Subcutaneous abdominal adipose tissue (tissue), 5 donors: ENCODE measurements around the gene FADS1.

Experiments used
- H3K27ac ChIP-seq: one replicate; pipeline ENCODE4 v1.7.0; 2013; ENCODE audit warnings: low read depth, mild to moderate bottlenecking, inconsistent platforms, low read length, moderate library complexity
- H3K27me3 ChIP-seq, 5 donors: one replicate each; pipeline ENCODE4 v1.7.0; 2013; ENCODE audit warnings: low read length in 5 of 5, inconsistent platforms in 1 of 5; ENCODE audit not compliant: control insufficient read depth in 5 of 5, insufficient read depth in 4 of 5
- H3K36me3 ChIP-seq, 5 donors: one replicate each; pipeline ENCODE4 v1.7.0; 2013; ENCODE audit warnings: low read length in 5 of 5; ENCODE audit not compliant: control insufficient read depth in 5 of 5, insufficient read depth in 5 of 5
- H3K4me1 ChIP-seq, 5 donors: one replicate each; pipeline ENCODE4 v1.7.0; 2013; ENCODE audit warnings: low read length in 5 of 5, mild to moderate bottlenecking in 3 of 5, moderate library complexity in 1 of 5; ENCODE audit not compliant: control insufficient read depth in 5 of 5, insufficient read depth in 5 of 5
- H3K4me3 ChIP-seq, 5 donors: one replicate each; pipeline ENCODE4 v1.7.0; 2013; ENCODE audit warnings: low read length in 5 of 5, low read depth in 1 of 5
- H3K9ac ChIP-seq, 5 donors: one replicate each; pipeline ENCODE4 v1.7.0; 2013; ENCODE audit warnings: low read length in 5 of 5, mild to moderate bottlenecking in 4 of 5, moderate library complexity in 3 of 5
- H3K9me3 ChIP-seq, 5 donors: one replicate each; pipeline ENCODE4 v1.7.0; 2013; ENCODE audit warnings: low read length in 5 of 5; ENCODE audit not compliant: control insufficient read depth in 5 of 5
- donor health status: healthy.
- donor health status: healthy.
- donor health status: healthy.
- donor health status: healthy.
- donor health status: healthy.

Gene FADS1

DNA sequence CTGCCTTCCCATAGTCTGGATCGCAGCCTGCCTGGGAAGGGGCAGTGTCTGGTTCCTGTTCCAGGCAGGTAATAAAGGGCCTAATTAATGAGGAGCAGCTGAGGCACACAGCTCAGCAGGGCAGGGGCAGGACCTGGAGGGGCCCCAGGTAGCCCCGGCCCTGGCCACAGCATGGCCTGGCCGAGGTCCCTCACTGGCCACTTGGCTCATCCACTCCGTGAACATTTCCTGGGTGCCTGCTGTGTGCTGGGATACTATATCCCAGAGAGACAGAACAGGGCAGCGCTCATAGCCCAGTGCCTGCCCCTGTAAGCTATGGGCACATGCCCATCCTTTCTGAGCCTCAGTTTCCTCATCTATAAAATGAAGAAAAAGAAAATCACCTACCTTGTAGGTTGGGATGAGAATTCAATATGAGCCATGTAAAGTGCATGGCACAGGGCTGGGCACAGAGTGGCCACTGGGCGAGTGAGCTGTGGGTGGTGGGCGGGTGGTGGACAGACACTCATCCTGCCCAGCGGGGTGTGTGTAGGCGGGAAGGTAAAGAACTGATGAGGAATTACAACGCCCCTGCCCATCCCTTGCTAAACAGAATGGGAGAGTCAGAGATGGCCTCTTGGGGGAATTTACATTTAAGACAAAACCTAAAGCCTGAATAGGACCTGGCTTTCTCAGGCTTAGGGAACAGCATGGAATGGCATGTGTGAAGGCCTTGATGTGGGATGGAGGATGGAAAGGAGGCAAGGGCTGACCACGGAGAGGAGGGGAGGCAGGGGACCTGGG lies 55.2 kb downstream of the FADS1 start:
- no peak overlapping the region for H3K9ac ChIP-seq
- H3K4me1 ChIP-seq: no peaks in the 10 kb centered on the region
- H3K27me3 ChIP-seq: peaks cover 11 to 27% (median 22%) of the 10 kb centered on the region in 5 donors

DNA sequence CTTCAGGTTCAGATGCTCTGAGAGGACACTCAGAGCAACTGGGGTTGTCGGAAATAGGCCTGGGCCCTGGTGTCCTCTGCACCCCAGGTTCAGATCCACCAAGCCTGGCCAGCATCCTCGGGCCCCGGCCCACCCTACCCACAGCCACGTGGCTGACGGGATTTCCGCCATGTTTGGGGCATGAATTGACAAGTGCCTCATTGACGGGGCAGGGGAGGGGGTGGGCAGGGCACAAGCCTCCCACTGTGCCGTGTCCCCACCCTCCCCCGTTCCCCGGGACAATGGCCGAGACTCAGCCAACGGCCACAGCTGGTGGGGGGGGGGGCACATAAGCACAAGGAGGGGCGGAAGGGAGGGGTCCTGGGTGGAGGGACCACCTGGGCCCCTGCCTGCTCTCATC lies 55.9 kb downstream of the FADS1 start:
- no peak overlapping the region for H3K27ac ChIP-seq
- H3K27me3 ChIP-seq: peaks cover 11 to 27% (median 22%) of the 10 kb centered on the region in 5 donors
- H3K36me3 ChIP-seq: no peaks in the 10 kb centered on the region
- no peak overlapping the region for H3K4me3 ChIP-seq
- no peaks in the 10 kb centered on the region for H3K9me3 ChIP-seq
- peaks cover 0 to 4% (median 0%) of the 10 kb centered on the region in 5 donors for H3K4me1 ChIP-seq
- H3K9ac ChIP-seq: no peak overlapping the region

More for the DNA sequence above, 55.2 kb downstream of the FADS1 start:
- Histone ChIP-seq H3K4me3 (no peak overlapping the region), H3K27ac (no peak overlapping the region), H3K36me3 (no peaks in the 10 kb centered on the region), H3K9me3 (no peaks in the 10 kb centered on the region)

DNA sequence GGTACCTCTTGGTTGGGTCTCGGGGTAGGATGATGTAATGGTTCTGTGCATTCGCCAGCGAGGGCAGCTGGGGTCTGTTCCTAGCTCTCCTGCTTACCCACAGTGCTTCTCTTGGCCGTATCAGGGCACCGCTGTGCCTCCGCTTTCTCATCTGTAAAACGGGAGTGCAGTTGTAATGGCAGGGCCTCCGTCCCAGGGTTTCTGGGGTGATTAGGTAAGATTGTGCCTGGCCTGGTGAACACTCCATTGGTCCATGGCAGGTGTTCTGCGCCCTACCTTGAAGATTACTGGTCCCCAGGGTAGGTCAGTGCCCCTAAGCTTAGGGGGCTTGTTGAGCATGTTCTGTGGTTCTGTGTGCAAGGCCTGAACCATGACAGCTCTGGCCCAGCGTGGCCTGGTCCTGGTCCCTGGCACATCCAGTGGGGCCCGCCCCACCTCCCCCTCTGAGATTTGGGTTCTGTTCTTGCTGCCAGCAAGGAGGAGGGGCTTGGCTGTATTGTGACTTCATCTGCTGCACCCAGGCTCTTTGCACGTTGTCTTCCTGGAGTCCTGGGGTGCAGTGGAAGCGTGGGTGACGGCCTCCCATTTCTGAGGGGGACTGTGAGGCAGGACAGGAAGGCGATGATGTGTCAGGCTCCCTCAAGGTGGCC lies 59.5 kb downstream of the FADS1 start:
- no peaks in the 10 kb centered on the region for H3K36me3 ChIP-seq
- H3K27me3 ChIP-seq: peaks cover 6 to 18% (median 9%) of the 10 kb centered on the region in 5 donors
- no peak overlapping the region for H3K27ac ChIP-seq
- H3K9ac ChIP-seq: no peak overlapping the region
- H3K4me1 ChIP-seq: peaks cover 0 to 9% (median 5%) of the 10 kb centered on the region in 5 donors
- H3K4me3 ChIP-seq: no peak overlapping the region
- no peaks in the 10 kb centered on the region for H3K9me3 ChIP-seq

DNA sequence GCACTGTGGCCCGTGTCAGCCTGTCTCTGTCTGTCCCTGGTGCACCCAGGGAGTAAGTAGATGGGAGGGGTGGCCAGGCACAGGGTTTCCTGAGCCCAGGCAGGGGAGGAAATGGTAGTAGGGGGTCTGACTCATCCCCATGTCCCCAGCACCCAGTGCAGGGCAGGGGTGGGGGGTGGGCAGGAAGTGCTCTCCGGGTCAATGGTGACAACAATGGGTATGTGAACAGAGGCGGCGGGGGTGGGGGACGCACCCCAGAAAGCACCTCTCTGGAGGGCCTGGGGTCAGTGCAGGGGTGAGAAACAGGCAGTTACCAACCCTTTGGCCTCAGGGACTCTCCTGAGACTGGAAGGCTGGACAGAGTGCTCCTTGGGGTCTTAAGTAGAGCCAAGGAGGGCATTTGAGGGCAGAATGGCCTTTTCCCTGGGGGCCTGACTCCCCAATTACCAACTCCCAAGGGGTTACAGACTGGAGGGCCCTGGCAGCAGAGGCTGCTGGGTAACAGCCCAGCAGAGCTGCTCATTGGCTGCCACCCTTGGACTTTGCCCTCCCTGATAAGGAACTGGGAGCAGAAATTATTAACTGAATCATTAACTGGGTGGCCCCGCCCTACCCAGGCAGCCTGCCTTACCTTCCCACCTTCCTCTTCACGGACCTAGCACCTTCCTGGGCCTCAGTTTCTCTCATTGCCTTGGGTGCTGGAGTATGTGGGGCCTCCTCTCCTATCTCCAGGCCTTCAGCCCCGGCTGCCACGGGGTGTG lies 60.2 kb downstream of the FADS1 start:
- no peaks in the 10 kb centered on the region for H3K9me3 ChIP-seq
- peaks cover 2 to 20% (median 4%) of the 10 kb centered on the region in 5 donors for H3K27me3 ChIP-seq
- no peak overlapping the region for H3K4me3 ChIP-seq
- peaks cover 0 to 15% (median 10%) of the 10 kb centered on the region in 5 donors for H3K4me1 ChIP-seq
- H3K9ac ChIP-seq: no peak overlapping the region
- H3K27ac ChIP-seq: no peak overlapping the region
- H3K36me3 ChIP-seq: no peaks in the 10 kb centered on the region

GRCh38 chr11:61756147-61756451 lies 60.7 kb downstream of the FADS1 start:
- H3K9me3 ChIP-seq: no peaks in the 10 kb centered on the region
- no peak overlapping the region for H3K4me3 ChIP-seq
- no peaks in the 10 kb centered on the region for H3K36me3 ChIP-seq
- H3K4me1 ChIP-seq: peaks cover 0 to 15% (median 10%) of the 10 kb centered on the region in 5 donors
- H3K9ac ChIP-seq: no peak overlapping the region
- peaks cover 0 to 18% (median 3%) of the 10 kb centered on the region in 5 donors for H3K27me3 ChIP-seq
- H3K27ac ChIP-seq: no peak overlapping the region

DNA sequence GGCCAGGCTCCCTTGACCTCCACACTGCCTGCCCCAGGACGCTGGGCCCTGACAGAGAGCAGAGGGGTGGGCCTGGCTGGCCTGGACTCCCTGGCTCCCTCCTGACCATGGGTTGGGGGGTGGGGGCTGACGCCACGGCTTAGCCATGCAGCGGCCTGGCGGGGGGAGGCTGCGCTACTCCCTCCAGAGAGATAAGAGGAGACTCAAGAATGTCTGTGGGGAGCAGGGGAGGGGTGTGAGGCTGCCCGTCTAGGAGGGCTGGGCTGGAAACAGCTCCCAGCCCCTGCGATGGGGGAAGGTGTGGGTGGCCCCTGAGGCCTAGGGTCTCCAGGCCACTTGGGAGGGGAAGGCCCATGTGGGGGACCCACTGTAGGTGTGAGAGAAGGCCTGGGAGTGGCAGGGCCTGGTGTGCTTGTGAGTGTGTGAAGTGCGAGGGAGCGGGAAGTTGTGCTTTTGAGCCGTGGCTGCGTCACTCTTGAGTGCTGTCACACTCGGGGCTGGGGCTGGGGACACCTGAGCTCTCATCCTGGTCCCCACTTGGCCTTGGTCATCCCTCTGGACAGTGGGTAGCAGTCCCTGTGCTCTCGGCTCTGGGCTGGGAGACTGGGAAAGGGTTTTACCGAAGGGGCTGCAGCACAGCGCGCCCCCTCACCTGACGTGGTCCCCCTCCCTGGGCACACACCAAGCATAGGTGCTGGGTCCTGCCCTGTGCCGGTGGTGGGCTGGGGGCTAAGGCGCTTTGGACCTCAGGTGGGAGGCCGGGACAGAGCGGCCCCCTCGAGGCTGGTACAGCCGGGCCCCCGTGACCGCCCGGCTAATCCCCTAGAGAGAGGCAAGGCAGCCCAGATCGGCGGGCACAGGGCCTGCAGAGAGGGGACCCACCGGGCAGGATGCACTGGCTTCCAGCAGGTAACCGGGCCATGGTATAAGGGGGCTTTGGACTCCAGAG lies 62.0 kb downstream of the FADS1 start:
- H3K4me1 ChIP-seq: peaks cover 0 to 15% (median 10%) of the 10 kb centered on the region in 5 donors
- no peaks in the 10 kb centered on the region for H3K9me3 ChIP-seq
- H3K4me3 ChIP-seq: no peak overlapping the region
- H3K27ac ChIP-seq: no peak overlapping the region
- peaks cover 0 to 11% (median 3%) of the 10 kb centered on the region in 5 donors for H3K27me3 ChIP-seq
- no peak overlapping the region for H3K9ac ChIP-seq
- H3K36me3 ChIP-seq: no peaks in the 10 kb centered on the region

- no peak overlapping the region for H3K9ac ChIP-seq
- peaks cover 0 to 15% (median 10%) of the 10 kb centered on the region in 5 donors for H3K4me1 ChIP-seq
Measured at GRCh38 chr11:61753672-61754071, 63.1 kb downstream of the FADS1 start.

GRCh38 chr11:61752925-61753521 lies 63.8 kb downstream of the FADS1 start:
- no peak overlapping the region for H3K27ac ChIP-seq
- H3K4me3 ChIP-seq: peak overlapping the region in 4 of 5 donors; percentile 36 to 64 (median 48)
- H3K36me3 ChIP-seq: no peaks in the 10 kb centered on the region
- peak overlapping the region in 2 of 5 donors; percentile 25 to 32 for H3K9ac ChIP-seq
- H3K9me3 ChIP-seq: no peaks in the 10 kb centered on the region
- peaks cover 0 to 11% (median 3%) of the 10 kb centered on the region in 5 donors for H3K27me3 ChIP-seq
- peaks cover 0 to 18% (median 13%) of the 10 kb centered on the region in 5 donors for H3K4me1 ChIP-seq

More at GRCh38 chr11:61753672-61754071, 63.1 kb downstream of the FADS1 start:
- no peak overlapping the region for H3K27ac ChIP-seq
- peaks cover 0 to 11% (median 3%) of the 10 kb centered on the region in 5 donors for H3K27me3 ChIP-seq
- H3K9me3 ChIP-seq: no peaks in the 10 kb centered on the region
- no peaks in the 10 kb centered on the region for H3K36me3 ChIP-seq
- no peak overlapping the region for H3K4me3 ChIP-seq
